SK-N-SH (cell line): Measurements from ENCODE around the gene TMEM80.

Experiments used
- EZH2phosphoT487 ChIP-seq: fragments of 200-600 bp; sonication (generic); IDR thresholded peaks from 2 replicates; pipeline ENCODE4 v1.6.1; 2017; ENCODE audit warnings: low read depth, mixed run types, mild to moderate bottlenecking, antibody characterized with exemption, moderate library complexity, borderline replicate concordance
- POLR2AphosphoS5 ChIP-seq: IDR thresholded peaks from 2 replicates; pipeline ENCODE4 v1.6.1; 2012; ENCODE audit warnings: low read depth, low read length
- SIN3A ChIP-seq: IDR thresholded peaks from 2 replicates; pipeline ENCODE4 v1.6.1; 2012; ENCODE audit warnings: low read depth, mild to moderate bottlenecking, low read length, moderate library complexity, borderline replicate concordance
- TF ChIP-seq, protein P1 (sequence below): IDR thresholded peaks from 2 replicates; pipeline ENCODE4 v1.4.0; 2012; ENCODE audit warnings: low read depth

- TF ChIP-seq, protein P1, sequence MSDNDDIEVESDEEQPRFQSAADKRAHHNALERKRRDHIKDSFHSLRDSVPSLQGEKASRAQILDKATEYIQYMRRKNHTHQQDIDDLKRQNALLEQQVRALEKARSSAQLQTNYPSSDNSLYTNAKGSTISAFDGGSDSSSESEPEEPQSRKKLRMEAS, result no peak
- TF ChIP-seq SIN3A (no peak), EZH2phosphoT487 (no peak), POLR2AphosphoS5 (no peak)
Measured at GRCh38 chr11:698493-699115, 3.0 kb downstream of the TMEM80 start.
